Caco-2 (cell line): Measurements from ENCODE around the gene FGF22. TPM values are rescaled to one million over a fixed set of nuclear protein-coding genes. Genes with fewer than 3 reads are reported as not detected.

Source experiments
- Bru-seq: library from RNA; stranded (reverse); fragments of 400-500 nt; gene quantifications from one replicate; lab custom pipeline; 2021; lab: Mats Ljungman, UMichigan
- BruChase-seq, 2 experiments: library from RNA; stranded (reverse); fragments of 400-500 nt; gene quantifications; one replicate each; lab custom pipeline; 2021; lab: Mats Ljungman, UMichigan
- BruUV-seq: library from RNA; stranded (reverse); fragments of 400-500 nt; replicated peaks from 2 replicates; lab custom pipeline; 2021; lab: Mats Ljungman, UMichigan
- CTCF ChIA-PET: fragments of 300-600 bp; sonication (Branson Sonifier 250); formaldehyde crosslinking; loops from one replicate; lab custom pipeline; 2022; ENCODE audit warnings: antibody characterized with exemption; lab: Charles Lee
- POLR2A ChIA-PET: fragments of 300-600 bp; sonication (Branson Sonifier 250); formaldehyde crosslinking; loops from one replicate; lab custom pipeline; 2022; ENCODE audit warnings: antibody characterized with exemption; lab: Charles Lee
- DNase-seq, 2 experiments: peaks; one replicate each; pipeline versions ENCODE4 v3.0.0 to v3.0.0-alpha.2; 2020 to 2022
- H3K27me3 ChIP-seq: replicated peaks from 2 replicates; pipeline ENCODE4 v1.6.0; 2011; ENCODE audit warnings: low read length; ENCODE audit not compliant: control insufficient read depth, insufficient read depth
- H3K36me3 ChIP-seq: 2 replicates; pipeline ENCODE4 v1.5.1; 2011; ENCODE audit warnings: low read length; ENCODE audit not compliant: control insufficient read depth, insufficient read depth
- H3K4me1 ChIP-seq: fragments of 250-450 bp; sonication (Bioruptor Pico); 2 replicates; pipeline ENCODE4 v1.5.1; 2020; ENCODE audit warnings: mild to moderate bottlenecking
- H3K4me3 ChIP-seq: 2 replicates; pipeline ENCODE4 v1.5.1; 2011; ENCODE audit warnings: low read depth, mild to moderate bottlenecking, control low read depth, low read length
- H3K9me3 ChIP-seq: fragments of 250-450 bp; sonication (Bioruptor Pico); 2 replicates; pipeline ENCODE4 v1.5.1; 2020; ENCODE audit warnings: mild to moderate bottlenecking, moderate library complexity
- H3K27ac Mint-ChIP-seq: one replicate; pipeline ENCODE4 v1.8.0; 2022; ENCODE audit warnings: mixed read lengths; ENCODE audit not compliant: unreplicated experiment
- H3K27me3 Mint-ChIP-seq: one replicate; pipeline ENCODE4 v1.8.0; 2022; ENCODE audit warnings: mixed read lengths; ENCODE audit not compliant: insufficient read depth, unreplicated experiment
- H3K36me3 Mint-ChIP-seq: one replicate; pipeline ENCODE4 v1.8.0; 2022; ENCODE audit warnings: mild to moderate bottlenecking, mixed read lengths; ENCODE audit not compliant: insufficient read depth, unreplicated experiment
- H3K4me1 Mint-ChIP-seq: one replicate; pipeline ENCODE4 v1.8.0; 2022; ENCODE audit warnings: low read depth, mixed read lengths; ENCODE audit not compliant: unreplicated experiment
- H3K4me3 Mint-ChIP-seq: one replicate; pipeline ENCODE4 v1.8.0; 2022; ENCODE audit warnings: mild to moderate bottlenecking, moderate library complexity, mixed read lengths; ENCODE audit not compliant: unreplicated experiment
- H3K9me3 Mint-ChIP-seq: one replicate; pipeline ENCODE4 v1.8.0; 2022; ENCODE audit warnings: mixed read lengths; ENCODE audit not compliant: unreplicated experiment
- intact Hi-C: fragments of 100-400 bp; cut with micrococcal nuclease; formaldehyde crosslinking; loops from one replicate; pipeline ENCODE4 v1.10.0; 2022; ENCODE audit not compliant: unreplicated experiment
- long read RNA-seq: library from polyadenylated mRNA; stranded (forward); transcript quantifications from one replicate; pipeline ENCODE4 v2.0.0, GENCODE V29; 2022
- total RNA-seq: library from RNA; stranded (reverse); gene quantifications from 2 replicates; pipeline ENCODE4 v1.2.3, GENCODE V29; 2022
- TF ChIP-seq, protein P1 (sequence below), 2 experiments: fragments of 200-600 bp in 1 of 2; IDR thresholded peaks; 1 replicate in 1 of 2; 2 replicates in 1 of 2; pipeline versions ENCODE4 v1.5.1 to v1.8.0; 2011 to 2022; ENCODE audit warnings: antibody characterized with exemption in 1 of 2, control low read depth in 1 of 2, inconsistent platforms in 1 of 2, low read depth in 1 of 2, low read length in 1 of 2, mild to moderate bottlenecking in 1 of 2, moderate library complexity in 1 of 2; ENCODE audit not compliant: insufficient read depth in 1 of 2, severe bottlenecking in 1 of 2, unreplicated experiment in 1 of 2

FGF22 gene
- 0.68 TPM in 1 of 2 replicates, not detected in the other for total RNA-seq
- percentile 12 among the genes with signal in this experiment for Bru-seq, nascent RNA
- BruChase-seq, experiment 1, labeled RNA remaining after a 2-hour chase: not detected
- BruChase-seq, experiment 2, labeled RNA remaining after a 6-hour chase: not detected
- long read RNA-seq: 0 reads

DNA sequence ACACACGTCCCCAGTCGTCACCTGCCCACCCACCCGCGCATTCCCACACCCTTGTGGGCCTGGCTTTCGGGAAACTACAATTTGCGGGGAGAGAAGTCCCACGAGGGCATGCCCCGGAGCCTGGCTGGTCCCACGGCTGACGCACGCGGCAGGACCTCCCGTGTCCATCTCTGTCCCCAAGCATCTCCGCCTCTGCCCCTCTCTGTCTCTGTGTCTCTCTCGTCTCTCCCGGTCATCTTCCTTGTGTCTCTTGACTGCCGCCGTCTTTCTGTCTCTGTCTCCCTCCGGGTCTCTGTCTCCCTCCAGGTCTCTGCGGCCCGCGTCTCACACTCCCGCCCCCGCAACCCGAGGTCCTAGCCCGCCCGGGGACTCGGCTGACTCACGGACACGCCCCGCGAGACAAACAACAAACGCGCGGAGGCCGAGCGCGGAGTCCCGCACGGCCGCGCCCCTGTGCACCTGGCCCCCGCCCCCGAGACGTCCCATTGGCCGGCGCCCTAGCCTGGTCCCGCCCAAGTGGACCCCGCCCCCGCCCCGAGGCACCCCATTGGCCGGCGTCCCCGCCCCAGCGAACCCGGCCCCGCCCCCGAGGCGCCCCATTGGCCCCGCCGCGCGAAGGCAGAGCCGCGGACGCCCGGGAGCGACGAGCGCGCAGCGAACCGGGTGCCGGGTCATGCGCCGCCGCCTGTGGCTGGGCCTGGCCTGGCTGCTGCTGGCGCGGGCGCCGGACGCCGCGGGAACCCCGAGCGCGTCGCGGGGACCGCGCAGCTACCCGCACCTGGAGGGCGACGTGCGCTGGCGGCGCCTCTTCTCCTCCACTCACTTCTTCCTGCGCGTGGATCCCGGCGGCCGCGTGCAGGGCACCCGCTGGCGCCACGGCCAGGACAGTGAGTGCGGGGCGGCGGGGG lies at the start of gene FGF22:
TSS of gene FGF22 (plus strand) at position 627 of the 908 bp plus-strand sequence. CDS start at position 674, 47 bp downstream.
- TF ChIP-seq, protein P1, sequence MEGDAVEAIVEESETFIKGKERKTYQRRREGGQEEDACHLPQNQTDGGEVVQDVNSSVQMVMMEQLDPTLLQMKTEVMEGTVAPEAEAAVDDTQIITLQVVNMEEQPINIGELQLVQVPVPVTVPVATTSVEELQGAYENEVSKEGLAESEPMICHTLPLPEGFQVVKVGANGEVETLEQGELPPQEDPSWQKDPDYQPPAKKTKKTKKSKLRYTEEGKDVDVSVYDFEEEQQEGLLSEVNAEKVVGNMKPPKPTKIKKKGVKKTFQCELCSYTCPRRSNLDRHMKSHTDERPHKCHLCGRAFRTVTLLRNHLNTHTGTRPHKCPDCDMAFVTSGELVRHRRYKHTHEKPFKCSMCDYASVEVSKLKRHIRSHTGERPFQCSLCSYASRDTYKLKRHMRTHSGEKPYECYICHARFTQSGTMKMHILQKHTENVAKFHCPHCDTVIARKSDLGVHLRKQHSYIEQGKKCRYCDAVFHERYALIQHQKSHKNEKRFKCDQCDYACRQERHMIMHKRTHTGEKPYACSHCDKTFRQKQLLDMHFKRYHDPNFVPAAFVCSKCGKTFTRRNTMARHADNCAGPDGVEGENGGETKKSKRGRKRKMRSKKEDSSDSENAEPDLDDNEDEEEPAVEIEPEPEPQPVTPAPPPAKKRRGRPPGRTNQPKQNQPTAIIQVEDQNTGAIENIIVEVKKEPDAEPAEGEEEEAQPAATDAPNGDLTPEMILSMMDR (IDR thresholded peaks at IDR 0.05; ENCODE audit: insufficient read depth in 1 of 2, low read depth in 1 of 2, low read length in 1 of 2, severe bottlenecking in 1 of 2, unreplicated experiment in 1 of 2): no peak
- no peaks in the 10 kb centered on the region for H3K9me3 Mint-ChIP-seq
- peaks cover 16% of the 10 kb centered on the region for H3K36me3 Mint-ChIP-seq
- Histone ChIP-seq H3K9me3 (no peaks in the 10 kb centered on the region), H3K4me3 (peak within 1 kb of the TSS; percentile 45), H3K27me3 (no peaks in the 10 kb centered on the region), H3K36me3 (no peaks in the 10 kb centered on the region), H3K4me1 (peaks cover 7% of the 10 kb centered on the region; the same call in 1 of the 2 replicates)
- DNase-seq: peak; percentile 91 to 94
- BruUV-seq: no TSS peak
- peaks cover 4% of the 10 kb centered on the region for H3K27me3 Mint-ChIP-seq
- H3K4me3 Mint-ChIP-seq: peak within 1 kb of the TSS; percentile 71
- H3K27ac Mint-ChIP-seq: no peak within 1 kb of the TSS
- ChIA-PET CTCF (no interaction called here), POLR2A (no interaction called here)
- intact Hi-C loops: no loop called here
- H3K4me1 Mint-ChIP-seq: peaks cover 7% of the 10 kb centered on the region

DNA sequence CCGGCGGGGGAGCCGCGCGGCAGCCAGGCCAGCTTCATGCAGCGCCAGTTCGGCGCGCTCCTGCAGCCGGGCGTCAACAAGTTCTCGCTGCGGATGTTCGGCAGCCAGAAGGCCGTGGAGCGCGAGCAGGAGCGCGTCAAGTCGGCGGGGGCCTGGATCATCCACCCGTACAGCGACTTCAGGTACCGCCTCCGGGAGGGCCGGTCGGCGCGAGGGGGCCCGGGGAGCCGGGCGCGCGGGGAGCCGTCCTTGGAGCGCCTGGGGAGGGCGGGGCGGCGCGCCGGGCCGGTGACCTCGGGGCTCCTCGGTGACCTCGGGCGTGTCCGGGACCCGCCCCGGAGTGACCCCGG lies 49.3 kb upstream of the FGF22 start:
- Mint-ChIP-seq H3K27me3 (peaks cover 7% of the 10 kb centered on the region), H3K36me3 (peaks cover 19% of the 10 kb centered on the region), H3K4me1 (no peaks in the 10 kb centered on the region), H3K4me3 (no peak overlapping the region), H3K9me3 (no peaks in the 10 kb centered on the region), H3K27ac (no peak overlapping the region)
- H3K27me3 ChIP-seq: 0 out of 2 replicates have a peak, but pooled peaks cover 2% of the 10 kb centered on the region
- no peaks in the 10 kb centered on the region for H3K36me3 ChIP-seq
- intact Hi-C loops: no loop called here
- no TSS peak for BruUV-seq
- ChIA-PET CTCF (interaction anchor here (0.5 kb wide), 1 partner anchor 35 kb away, joined by 4 read pairs; no protein-coding TSS in a partner anchor), POLR2A (no interaction called here)
- TF ChIP-seq, protein P1 (IDR thresholded peaks at IDR 0.05; ENCODE audit: insufficient read depth in 1 of 2, low read depth in 1 of 2, low read length in 1 of 2, severe bottlenecking in 1 of 2, unreplicated experiment in 1 of 2): no peak
- H3K4me3 ChIP-seq: peak overlapping the region; percentile 38
- H3K9me3 ChIP-seq: no peaks in the 10 kb centered on the region
- peaks cover 19% of the 10 kb centered on the region for H3K4me1 ChIP-seq
- peak in 1 of 2 experiments; percentile 35 for DNase-seq

GRCh38 chr19:590750-591098 lies 49.0 kb upstream of the FGF22 start:
- no peaks in the 10 kb centered on the region for H3K9me3 ChIP-seq
- H3K4me1 ChIP-seq: peaks cover 19% of the 10 kb centered on the region
- H3K36me3 Mint-ChIP-seq: peaks cover 17% of the 10 kb centered on the region
- intact Hi-C loops: no loop called here
- H3K27ac Mint-ChIP-seq: no peak overlapping the region
- TF ChIP-seq, protein P1 (IDR thresholded peaks at IDR 0.05; ENCODE audit: insufficient read depth in 1 of 2, low read depth in 1 of 2, low read length in 1 of 2, severe bottlenecking in 1 of 2, unreplicated experiment in 1 of 2): no peak
- CTCF ChIA-PET: no interaction called here
- H3K4me3 ChIP-seq: peak overlapping the region; percentile 38
- H3K4me1 Mint-ChIP-seq: no peaks in the 10 kb centered on the region
- 0 out of 2 replicates have a peak, but pooled peaks cover 2% of the 10 kb centered on the region for H3K27me3 ChIP-seq
- H3K9me3 Mint-ChIP-seq: no peaks in the 10 kb centered on the region
- H3K4me3 Mint-ChIP-seq: no peak overlapping the region
- DNase-seq: no peak
- BruUV-seq: no TSS peak
- H3K27me3 Mint-ChIP-seq: peaks cover 7% of the 10 kb centered on the region
- POLR2A ChIA-PET: no interaction called here
- no peaks in the 10 kb centered on the region for H3K36me3 ChIP-seq
